ENCODE data around the gene SCN9A.
"Not testable (repeated sequence)": the region's sequence is repeated elsewhere in the genome, so short reads cannot be mapped to it uniquely, and the experiment has no call there.

The SCN9A gene

DNA sequence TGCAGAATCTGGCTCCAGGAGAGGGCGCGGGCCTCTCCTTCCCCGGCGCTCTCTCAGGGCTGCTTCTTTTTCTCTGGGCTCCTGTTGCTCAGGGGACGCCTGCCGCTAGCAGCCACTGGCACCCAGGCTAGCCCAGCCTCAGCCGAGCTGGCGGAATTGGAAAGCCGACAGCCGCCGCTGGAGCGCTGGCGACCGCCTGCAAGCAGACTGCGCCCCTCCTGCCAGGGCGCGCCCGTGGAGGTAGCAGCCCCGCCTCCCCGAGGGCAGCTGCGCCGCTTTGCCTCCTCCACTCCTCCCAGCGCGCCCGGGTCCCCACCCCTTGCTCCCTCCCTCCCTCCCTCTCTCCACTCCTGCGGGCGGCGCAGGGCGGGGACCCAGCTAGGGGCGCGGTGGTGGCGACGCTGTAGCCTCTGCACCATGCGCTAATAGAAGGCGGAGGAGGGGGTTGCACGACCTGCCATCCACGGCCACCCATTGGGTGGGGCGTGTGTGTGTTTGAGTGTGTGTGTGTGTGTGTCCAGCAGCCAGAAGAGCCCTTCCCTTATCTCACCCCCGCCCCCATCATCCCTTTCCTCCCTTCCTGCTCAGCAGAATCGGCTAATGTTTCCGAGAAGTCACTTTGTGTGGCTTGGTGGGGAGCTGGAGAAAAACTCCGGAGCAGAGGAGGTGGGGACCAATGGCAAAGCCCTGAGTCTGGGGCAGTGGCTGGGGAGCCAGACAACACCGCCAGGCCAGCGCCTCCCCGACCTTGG is at the start of gene SCN9A:
Gene SCN9A, minus strand, starts transcription at position 209 of the 752 bp plus-strand sequence. CDS start 64,188 bp downstream, outside the sequence.
- DNase-seq (ENCODE audit: low read depth in 2 of 2): peak in 1 of 2 experiments; percentile 11

- DNase-seq (ENCODE audit: low read depth in 2 of 2): no peak
Observed at GRCh38 chr2:166424841-166425240, 49.1 kb upstream of the SCN9A start.

GRCh38 chr2:166419616-166419934 is 43.8 kb upstream of the SCN9A start:
- no peak for DNase-seq (ENCODE audit: low read depth in 2 of 2)

- no peak for DNase-seq (ENCODE audit: low read depth in 2 of 2)
Observed at GRCh38 chr2:166418853-166419615, 43.3 kb upstream of the SCN9A start.

GRCh38 chr2:166417669-166418068 is 41.9 kb upstream of the SCN9A start:
- DNase-seq (ENCODE audit: low read depth in 2 of 2): no peak

GRCh38 chr2:166413255-166413654 is 37.5 kb upstream of the SCN9A start:
- no peak for DNase-seq (ENCODE audit: low read depth in 2 of 2)

DNA sequence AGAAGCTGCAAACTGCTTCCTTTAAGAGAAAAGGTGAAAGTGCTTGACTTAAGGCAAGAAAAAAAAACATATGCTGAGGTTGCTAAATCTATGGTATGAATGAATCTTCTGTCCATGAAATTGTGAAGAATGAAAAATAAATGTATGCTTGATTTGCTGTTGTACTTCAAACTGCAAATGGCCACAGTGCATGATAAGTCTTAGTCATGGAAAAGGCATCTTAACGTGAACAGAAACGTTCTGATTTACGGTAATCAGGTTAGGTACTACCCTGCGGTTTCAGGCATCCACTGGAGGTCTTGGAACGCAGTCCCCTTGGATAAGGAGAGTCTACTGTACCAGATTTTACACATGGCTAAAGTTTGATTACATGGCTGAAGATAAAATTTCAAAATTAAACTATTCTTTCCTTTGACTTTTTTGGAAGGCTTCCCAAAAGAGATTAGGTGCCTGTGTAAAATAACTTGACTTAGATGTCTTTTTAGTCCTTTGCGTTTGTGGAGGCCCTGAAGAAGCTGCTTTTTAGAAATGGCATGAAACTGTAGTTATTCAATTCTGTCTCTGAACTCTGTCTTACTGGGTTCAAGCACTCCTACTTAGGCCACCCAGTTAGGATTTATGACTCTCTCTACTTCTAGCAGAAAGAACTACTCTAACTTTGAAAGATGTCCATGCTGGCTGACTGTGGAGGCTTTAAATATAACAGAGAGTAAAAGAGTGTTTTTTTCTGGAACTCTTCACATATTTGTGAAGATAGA is 35.9 kb upstream of the SCN9A start:
- DNase-seq (ENCODE audit: low read depth in 2 of 2): no peak

DNA sequence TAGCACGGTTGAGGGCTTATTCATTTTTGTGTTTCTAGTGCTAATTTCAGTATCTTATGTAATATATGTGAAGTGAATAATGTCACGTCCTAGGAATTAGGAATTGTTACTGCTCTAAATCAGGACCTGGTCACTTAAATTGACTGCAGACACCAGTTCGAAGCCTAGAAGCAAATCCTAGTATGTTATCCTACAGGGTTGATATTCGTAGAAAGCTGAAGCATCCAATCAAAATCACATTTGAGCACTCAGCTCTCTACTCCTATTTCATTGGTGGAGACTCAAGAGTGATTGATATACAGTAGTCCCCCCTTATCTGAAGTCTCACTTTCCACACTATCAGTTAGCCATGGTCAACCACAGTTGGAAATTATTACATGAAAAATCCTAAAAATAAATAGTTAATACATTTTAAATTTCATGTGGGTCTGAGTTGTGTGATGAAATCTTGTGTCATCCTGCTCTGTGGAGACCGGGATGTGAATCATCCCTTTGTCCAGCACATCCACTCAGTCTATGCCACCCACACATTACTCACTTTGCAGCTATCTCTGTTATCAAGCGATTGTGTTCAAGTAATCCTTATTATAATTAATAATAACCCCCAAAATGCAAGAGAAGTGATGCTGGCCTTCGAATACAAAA is 35.2 kb upstream of the SCN9A start:
- no peak for DNase-seq (ENCODE audit: low read depth in 2 of 2)

DNA sequence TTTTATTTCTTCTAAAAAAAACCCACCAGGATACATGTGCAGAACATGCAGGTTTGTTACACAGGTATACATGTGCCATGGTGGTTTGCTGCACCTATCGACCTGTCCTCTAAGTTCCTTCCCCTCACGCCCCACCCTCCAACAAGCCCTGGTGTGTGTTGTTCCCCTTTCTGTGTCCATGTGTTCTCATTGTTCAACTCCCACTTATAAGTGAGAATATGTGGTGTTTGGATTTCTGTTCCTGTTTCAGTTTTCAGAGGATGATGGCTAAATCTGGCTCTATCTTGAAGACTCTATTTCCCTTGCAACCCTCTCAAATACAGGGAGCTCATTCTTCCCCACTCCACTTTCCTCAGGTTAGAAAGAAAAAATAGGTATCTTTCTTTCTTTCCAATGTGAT is 32.0 kb upstream of the SCN9A start:
- not testable (repeated sequence) for DNase-seq (ENCODE audit: low read depth in 2 of 2)

DNA sequence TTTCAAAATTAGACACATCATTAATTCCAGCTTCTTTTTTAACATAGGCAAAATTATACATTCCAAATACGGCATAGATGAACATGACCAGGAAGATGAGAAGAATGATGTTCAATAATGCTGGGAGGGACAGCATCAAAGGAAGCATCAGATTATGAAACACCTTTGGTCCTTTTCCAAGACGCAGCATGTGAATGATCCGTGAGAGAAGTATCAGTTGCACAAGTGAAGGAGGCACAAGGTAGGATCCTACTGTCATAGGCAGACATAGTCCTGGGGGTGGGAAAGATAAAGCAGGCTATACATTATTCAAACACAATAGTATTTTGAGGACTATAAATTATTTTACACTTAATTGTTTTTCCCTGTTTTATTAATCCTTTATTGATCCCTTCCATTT is 30.6 kb upstream of the SCN9A start:
- no peak for DNase-seq (ENCODE audit: low read depth in 2 of 2)

GRCh38 chr2:166405569-166405926 is 29.8 kb upstream of the SCN9A start:
- DNase-seq (ENCODE audit: low read depth in 2 of 2): no peak

DNA sequence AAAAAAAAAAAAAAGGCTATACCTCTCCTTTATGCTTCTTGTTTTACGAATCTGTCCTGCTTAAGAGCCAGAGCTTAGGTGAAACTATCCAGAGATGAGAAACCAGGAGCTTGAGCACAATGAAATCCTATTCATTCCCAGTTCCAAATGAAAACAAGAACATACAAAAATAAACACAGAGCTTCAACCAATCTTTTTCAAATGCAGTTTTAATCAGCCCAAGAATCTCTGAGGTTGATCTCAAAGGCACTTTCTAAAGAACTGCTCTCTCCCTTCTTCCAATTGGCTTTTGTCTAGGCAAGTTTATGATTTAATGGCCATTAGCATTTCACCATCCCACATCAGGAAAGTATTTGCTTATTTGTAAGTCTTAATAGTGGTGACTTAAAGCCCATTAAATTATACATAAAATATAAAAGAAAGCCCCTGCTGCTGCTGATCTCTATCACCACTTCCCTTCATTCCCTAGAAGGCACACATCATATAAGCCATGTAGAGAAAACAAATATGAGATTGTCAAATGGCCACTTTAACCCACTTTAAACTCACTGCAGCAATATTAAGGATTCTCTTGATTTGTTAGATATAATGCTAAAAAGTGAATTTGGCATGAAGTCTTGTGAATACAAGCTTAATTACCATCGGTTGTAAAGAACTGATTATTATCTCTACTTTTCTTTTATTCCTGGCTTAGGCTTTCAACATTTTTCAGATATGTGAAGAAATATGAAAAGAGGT is 29.3 kb upstream of the SCN9A start:
- no peak for DNase-seq (ENCODE audit: low read depth in 2 of 2)

GRCh38 chr2:166394245-166394644 is 18.5 kb upstream of the SCN9A start:
- no peak for DNase-seq (ENCODE audit: low read depth in 2 of 2)

DNA sequence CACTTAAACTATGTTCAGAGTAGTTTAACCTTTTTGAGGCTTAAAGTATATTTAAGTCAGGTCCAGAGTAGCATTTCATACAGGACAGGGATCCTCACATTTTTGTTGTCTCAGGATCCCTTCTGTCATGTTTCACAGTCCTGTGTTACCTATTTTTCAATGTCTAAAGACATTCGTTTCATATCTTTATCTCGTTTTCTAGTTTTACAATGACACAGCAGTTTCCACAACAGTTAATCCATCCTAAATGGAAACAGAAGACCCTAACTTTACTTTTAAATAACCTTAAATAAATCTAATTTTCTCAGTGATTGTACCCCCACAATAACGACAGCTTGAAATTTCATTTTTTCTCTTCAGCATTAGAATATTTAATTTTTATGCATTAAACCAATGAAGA is 17.3 kb upstream of the SCN9A start:
- no peak for DNase-seq (ENCODE audit: low read depth in 2 of 2)

DNA sequence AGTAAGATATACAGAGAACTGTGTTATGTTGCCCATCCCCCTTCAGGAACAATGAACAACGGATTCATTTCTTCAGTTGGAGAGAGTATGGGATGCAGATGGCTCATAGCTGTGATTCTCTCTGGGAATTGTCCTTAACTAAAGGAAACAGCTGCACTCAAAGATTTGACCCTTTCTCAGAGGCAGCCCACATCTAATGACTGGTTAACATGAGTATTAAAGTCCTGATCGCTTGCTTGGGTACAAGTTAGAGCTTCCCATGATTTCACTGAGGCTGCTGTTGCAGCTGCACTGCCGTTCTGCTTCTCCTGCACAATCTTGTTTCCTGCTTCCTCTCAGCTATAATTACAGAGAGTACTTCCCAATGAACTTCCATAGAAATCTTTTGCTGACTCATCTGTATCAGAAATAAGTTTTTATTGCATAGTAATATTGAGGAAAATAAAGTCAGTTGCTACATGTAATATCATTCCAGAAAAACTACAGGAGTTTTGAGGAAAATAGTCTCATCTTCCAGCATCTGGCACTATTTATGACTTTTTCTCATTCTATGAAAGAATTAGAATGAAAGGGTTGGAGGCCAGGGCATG is 12.8 kb upstream of the SCN9A start:
- no peak for DNase-seq (ENCODE audit: low read depth in 2 of 2)

DNA sequence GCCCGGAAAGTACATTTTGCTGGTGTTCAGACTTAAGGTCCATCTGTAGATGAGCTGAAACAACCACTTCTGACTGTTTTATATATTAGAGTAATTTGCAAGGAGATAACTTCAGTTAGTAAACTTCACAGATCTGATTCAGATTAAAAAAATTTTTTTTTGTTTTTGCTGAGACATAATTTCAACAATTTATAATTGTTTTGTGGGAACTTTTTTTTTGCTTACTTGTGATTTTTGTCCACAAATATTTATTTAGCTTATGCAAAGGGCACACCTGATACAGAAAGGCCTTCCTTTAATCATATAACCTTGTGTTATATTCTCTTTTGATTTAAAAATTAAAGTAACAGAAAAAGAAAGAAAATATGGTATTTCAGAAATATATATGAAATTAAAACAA is 9.6 kb upstream of the SCN9A start:
- no peak for DNase-seq (ENCODE audit: low read depth in 2 of 2)

DNA sequence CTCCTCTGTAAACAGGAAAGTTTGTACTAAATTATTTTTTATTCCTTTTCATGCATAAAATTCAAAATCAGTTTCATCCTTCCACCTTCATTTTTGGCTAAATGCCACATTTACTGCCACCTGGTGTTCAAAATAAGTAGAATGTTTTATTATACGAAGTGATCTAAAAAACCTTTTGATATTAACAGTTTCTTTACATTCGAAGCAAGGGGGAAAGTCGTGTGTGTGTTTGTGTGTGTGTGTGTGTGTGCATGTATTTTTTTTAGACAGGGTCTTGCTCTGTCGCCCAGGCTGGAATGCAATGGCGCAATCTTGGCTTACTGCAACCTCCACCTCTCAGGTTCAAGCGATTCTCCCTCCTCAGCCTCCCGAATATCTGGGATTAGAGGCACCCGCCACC is 9.0 kb upstream of the SCN9A start:
- no peak for DNase-seq (ENCODE audit: low read depth in 2 of 2)

GRCh38 chr2:166382448-166382847 is 6.7 kb upstream of the SCN9A start:
- DNase-seq (ENCODE audit: low read depth in 2 of 2): no peak

DNA sequence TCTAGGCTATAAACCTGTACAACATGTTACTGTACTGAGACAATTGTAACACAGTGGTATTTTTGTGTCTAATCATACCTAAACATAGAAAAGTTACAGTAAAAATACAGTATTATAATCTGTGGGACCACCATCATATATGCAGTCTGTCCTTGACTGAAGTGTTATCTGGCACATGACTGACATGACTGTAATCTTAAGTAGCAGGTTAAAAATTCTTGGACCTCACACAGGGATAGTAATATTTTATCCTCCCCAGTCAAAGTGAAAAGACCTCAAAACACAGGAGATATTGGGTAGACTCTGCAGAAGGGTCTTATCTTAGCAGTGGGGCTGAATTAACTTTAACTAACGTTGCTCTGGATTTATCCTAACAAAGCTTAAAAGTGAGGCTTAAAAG is 4.9 kb upstream of the SCN9A start:
- no peak for DNase-seq (ENCODE audit: low read depth in 2 of 2)

GRCh38 chr2:166376873-166377272 is 1.1 kb upstream of the SCN9A start:
- DNase-seq (ENCODE audit: low read depth in 2 of 2): no peak

- no peak for DNase-seq (ENCODE audit: low read depth in 2 of 2)
Observed at GRCh38 chr2:166376488-166376828, 714 bp upstream of the SCN9A start.

Measured in stimulated activated CD4-positive, alpha-beta T cell treated with anti-CD3 and anti-CD28 coated beads, Interleukin-12 subunit alpha, Interleukin-12 subunit beta, amount 100 ng/mL, for 24 hours (primary cell).